ENCODE measurements around the gene OSBPL1A. TPM values are rescaled to one million over a fixed set of nuclear protein-coding genes. Genes with fewer than 3 reads are reported as not detected.

Gene OSBPL1A
- total RNA-seq, 1 donor from 2014 or later, result 10.8 TPM

DNA sequence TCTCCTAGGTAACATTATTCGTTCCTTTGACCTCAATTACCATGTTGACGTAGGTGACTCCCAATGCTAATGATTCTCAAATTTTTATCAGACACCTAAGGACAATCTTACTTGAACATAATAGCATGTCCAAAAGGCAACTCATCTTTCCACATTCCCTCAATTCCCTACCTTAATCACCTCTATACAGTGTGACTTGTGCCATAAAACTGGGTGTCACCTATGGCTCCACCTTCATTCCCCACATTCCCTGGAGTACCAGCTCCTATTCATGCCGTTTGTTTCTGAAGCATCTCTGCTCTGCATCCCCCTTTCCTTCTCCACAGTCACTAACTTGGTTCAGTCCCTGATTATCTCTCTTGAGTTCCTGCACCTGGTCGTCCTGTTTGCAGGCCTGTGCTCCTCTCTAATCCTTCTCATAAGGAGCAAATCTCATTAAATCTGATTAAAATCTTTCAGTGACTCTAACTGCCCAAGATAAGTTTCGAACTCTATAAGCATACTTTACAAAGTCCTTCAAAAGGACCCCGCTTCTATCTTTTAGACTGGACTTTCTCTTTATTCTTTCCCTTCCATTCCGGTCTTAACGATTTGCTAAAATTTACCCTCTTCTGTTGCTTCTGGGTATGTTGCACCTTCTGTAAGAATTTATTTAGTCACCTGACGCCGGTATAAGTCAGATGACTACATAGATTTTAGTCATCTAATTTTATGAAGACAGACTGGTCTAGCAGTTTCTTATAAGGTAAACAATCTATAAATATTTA lies 128.7 kb downstream of the OSBPL1A start:
- no peak for DNase-seq (ENCODE audit: low read depth in 2 of 2)

DNA sequence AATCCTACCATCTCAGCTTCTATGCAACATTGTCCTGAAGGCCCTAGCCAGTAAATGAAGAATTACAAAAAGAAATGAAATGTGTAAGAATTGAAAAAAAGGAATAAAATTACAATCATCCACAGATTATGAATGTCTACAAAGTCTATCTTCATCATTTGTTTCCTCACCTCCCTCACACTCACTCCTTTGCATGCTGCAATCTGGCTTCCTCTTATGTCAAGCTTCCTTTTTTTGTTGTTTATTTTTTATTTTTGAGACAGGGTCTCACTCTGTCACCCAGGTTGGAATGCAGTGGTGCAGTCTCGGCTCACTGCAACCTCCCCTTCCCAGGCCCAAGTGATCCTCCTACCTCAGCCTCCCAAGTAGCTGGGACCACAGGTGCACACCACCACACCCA lies 129.7 kb downstream of the OSBPL1A start:
- no peak for DNase-seq (ENCODE audit: low read depth in 2 of 2)

DNA sequence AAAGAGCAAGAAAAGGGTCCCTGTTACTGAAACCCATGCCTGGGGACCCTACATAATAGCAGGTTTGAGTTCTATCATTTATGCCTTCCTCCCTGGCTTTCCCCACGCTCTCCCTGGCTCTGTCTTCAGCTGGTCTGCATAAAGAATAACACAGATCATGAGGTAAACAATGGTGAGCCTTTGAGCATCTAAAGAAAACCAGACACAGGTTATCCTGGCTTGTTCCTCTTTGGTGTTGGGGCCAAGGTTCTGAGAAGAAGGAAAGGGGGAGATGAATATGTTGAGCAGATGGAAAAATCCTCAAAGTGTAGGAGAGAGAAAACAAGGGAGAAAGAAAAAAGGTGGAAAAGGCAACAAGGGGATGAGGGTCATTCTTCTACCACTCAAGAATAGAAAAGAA lies 131.5 kb downstream of the OSBPL1A start:
- no peak for DNase-seq (ENCODE audit: low read depth in 2 of 2)

DNA sequence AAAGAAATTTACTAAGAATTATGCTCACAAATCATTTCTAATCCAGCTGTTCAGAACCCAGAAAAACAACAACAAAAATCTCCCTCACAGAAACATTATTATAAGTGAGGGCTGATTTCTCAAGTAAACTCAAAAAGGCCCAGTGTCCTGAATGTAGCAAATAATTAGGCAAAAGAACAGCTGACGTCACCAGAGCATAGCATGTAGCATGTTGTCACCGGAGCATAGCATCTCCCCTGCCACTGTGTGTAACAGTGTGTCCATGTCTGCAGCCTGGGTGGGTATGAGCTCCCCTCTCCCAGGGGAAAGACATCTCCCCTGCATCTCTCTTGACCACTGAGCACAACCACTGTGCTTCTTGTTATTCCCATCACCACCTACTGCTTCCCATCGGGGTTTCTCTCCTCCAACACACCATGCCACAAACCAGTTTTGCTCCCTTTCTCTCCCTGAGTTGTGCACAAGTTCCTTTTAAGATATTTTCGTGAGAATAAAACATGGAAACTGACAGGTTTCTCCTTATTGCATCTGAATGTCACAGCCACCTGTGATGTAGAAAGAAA lies 132.0 kb downstream of the OSBPL1A start:
- no peak for DNase-seq (ENCODE audit: low read depth in 2 of 2)

DNA sequence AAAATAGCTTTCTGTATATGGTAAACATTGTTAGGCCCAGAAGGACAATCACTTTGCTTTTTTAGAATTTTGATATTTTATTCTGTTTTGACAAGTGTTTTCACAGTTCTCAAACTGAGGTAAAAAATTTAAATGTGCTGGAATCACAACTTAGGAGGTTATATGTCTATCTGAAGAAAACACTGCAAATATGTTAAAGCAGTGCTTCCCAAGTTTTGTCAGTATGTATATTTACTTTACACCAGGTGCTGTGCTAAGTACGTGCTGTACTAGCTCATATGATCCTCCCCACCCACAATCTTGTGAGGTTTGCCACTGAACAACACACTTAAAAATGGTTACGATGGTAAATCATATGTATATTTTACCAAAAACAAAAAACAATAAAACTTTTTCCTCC lies 134.6 kb downstream of the OSBPL1A start:
- no peak for DNase-seq (ENCODE audit: low read depth in 2 of 2)

DNA sequence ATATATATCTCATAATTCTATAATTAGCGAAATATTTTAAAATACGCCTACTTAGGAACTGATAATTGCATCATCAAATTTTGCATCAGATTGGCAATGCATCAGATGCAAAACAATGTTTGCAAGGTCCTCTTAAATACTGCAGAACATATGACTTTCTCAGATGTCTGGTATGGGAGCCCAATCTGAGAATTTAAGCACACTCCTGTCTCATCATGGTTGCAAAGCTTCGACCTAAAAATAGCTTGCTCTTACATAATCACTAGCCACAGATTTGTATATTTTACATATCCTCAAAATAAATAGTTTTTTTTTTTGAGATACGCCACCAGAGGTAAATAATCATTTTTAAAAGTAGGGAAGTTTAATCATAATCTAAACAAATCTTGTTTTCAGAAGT lies 135.5 kb downstream of the OSBPL1A start:
- no peak for DNase-seq (ENCODE audit: low read depth in 2 of 2)

DNA sequence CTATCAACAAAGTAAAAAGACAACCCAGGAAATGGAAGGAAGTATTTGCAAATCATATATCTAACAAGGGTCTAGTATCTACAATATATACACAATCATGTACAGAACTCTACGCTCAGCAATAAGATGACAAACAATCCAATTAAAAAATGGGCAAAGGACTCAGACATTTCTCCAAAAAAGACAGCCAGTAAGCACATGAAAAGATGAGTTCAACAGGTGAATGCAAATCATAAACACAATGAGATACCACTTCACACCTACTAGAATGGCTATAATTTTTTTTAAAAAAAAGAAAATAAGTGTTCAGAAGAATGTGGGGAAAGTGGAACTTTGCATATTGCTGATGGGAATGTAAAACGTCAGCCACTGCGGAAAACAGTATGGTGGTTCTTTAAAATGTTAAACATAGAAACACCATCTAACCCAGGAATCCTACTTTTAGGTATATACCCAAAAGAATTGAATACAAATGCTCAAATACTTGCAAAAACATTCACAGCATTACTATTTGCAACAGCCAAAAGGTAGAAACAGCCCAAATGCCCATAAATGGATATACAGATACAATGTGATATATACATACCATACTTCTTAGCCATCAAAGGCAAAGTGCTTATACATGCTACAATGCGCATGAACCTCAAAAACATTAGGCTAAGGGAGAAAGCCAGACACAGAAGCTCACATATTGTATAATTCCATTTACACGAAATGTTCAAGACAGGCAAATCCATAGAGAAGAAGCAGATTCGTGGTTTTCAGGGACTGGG lies 137.6 kb downstream of the OSBPL1A start:
- DNase-seq (ENCODE audit: low read depth in 2 of 2), result no peak

DNA sequence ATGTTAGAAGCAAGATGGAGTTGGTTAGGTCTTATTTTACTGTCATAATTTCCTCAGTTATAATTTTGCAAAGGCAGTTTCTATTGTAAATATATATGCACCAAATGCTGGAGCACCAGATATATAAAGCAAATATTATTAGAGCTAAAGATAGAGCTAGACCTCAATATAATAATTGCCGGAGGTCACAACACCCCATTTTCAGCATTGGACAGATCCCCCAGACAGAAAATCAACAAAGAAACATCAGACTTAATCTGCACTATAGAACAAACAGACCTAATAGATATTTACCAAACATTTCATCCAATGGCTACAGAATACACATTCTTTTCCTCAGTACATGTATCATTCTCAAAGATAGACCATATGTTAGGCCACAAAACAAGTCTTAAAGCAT lies 143.6 kb downstream of the OSBPL1A start:
- no peak for DNase-seq (ENCODE audit: low read depth in 2 of 2)

DNA sequence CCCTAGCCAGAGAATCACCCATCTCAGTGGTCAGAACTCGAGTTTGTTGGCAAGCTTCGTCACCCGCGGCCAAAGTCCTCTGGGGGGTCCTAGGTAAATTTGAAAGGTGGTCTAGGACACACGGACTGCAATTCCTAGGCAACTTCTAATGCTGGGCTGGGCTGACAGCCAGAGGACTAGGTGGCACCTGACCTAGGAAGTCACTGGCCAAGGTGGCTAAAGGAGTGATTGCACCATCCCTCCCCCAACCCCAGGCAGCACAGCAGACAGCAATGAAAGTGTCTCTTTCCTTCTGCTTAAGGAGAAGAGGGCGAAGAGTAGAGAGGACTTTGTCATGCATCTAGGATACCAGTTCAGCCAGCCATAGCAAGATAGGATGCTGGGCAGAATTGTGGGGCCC lies 147.9 kb downstream of the OSBPL1A start:
- no peak for DNase-seq (ENCODE audit: low read depth in 2 of 2)

DNA sequence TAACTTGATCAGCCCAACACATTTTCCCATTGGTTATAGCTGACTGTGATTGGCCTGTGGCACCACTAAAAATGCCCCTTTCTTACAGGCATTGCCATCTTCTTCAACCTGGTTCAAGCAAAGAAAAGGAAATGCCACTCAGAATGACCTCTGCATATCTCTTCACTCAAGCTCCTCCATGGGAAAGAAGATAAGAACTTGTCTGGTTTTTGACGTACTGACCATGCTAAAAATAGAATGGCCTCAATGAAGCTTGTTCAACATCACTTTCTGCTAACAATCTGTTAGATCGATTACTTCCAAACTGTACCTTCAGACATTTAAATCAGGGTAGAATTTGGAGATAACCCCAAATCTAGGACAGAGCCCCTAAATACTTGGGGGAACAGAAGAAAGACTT lies 149.3 kb downstream of the OSBPL1A start:
- no peak for DNase-seq (ENCODE audit: low read depth in 2 of 2)

DNA sequence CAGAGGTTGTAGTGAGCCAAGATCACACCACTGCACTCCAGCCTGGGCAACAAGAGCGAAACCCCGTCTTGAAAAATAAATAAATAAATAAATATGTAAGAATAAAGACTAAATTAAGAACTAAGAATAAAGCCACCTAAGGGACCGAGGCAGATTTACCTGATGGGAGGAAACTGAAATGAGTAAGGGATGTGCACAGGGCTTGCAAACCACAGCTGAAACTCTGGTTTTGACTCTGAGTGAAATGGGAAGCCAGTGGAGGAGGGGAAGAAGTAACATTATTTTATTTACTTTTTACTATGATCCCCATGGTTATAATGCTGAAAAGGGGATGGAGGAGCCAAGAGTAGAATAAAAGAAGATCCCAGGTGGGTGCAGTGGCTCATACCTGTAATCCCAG lies 151.5 kb downstream of the OSBPL1A start:
- DNase-seq (ENCODE audit: low read depth in 2 of 2), result no peak

DNA sequence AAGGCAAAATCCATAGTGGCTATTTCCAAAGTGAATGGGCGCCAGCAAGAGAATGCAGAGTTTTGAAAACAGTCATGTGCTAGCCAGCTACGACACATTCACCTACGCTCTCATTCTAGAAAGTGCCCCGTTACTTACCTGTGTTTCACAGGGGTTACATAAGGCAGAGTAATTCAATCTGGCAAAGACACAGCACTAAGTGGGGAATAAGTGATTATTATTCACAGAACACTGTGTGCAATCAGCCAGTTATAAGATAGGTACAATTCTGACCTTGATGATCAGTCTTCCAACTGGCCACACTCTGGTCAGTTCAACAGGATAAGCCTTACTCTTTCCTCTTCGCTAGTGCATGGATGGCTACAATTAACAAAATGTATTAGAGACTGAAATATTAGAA lies 152.9 kb downstream of the OSBPL1A start:
- DNase-seq (ENCODE audit: low read depth in 2 of 2), result no peak

DNA sequence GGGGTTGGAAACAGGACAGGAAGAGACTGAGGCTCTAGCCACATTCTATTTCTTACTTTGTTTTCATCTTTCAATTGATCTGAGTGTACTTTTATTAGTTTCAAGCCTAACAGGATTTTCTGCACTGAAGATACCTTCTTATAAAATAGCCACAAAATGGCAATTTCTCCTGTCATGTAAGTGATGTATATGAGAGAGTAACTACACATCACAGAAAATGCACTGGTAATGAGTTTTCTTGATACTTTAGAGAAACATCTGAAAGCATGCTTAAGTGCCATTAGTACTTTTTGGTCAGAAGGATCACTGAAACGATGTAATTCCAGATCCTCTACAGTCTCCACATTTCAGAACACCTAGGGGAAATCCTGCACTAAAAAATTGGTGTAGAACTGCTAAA lies 153.9 kb downstream of the OSBPL1A start:
- DNase-seq (ENCODE audit: low read depth in 2 of 2), result no peak

DNA sequence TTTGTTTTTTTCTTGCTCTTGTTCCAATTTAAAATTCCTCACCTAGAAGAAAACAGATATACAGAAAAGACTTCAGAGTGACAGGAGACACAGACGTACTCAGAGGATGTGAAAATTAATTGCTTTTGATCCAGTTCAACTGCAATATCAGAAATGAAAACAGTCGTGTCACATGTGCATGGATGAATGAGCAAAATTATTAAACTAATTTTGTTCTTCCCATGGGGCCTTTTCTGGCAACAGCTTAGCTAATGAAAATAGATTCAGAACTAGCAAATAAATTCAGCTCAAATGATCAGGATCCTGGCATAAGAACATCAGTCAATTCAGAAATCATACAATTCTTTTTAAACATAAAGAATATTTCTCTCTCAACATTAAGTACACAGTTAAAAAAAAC lies 158.3 kb downstream of the OSBPL1A start:
- no peak for DNase-seq (ENCODE audit: low read depth in 2 of 2)

DNA sequence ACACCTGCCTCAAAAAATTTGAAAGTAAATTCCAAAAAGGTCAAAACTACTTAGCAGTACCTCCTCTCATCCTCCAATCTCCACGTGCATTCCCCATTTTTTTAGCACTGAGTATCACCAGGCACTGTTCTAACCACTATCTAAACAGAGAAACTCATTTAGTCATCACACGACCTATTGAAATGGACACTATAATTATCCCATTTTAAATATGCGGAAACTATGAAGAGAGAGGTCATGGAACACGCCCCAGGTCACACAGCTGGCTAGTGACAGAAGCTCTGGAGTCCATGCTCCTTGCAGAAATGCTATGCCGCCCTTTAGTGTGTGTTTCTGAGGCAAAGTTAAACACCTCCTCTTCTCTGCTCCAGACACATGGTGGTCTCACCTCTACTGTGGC lies 159.2 kb downstream of the OSBPL1A start:
- peak in 1 of 2 donors; percentile 22 for DNase-seq (ENCODE audit: low read depth in 2 of 2)

DNA sequence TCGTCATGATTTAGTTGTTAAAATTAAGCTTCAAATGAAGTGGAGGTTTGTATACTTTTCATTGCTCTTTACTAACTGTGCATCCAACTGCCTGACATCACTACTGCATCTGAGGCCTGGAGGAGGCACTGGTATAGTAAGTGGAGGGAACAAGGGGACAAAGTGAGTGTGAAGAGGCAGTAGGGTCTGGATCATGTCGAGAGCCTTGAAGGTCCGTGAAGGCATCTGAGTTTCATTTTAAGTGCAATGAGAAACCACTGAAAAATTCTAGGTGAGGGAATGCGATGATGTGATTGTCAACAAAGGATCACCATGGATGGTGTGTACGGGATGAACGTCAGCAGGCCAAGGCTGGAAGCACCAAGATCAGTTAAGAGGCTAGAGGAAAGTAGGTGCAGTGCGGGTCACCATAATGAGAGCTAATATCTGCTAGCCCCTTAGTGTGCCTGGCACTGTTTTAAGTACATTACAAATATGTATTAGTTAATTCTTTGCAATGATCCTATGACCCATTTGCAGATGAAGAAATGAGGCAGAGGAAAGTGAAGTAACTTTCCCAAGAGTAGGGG lies 162.7 kb downstream of the OSBPL1A start:
- no peak for DNase-seq (ENCODE audit: low read depth in 2 of 2)

DNA sequence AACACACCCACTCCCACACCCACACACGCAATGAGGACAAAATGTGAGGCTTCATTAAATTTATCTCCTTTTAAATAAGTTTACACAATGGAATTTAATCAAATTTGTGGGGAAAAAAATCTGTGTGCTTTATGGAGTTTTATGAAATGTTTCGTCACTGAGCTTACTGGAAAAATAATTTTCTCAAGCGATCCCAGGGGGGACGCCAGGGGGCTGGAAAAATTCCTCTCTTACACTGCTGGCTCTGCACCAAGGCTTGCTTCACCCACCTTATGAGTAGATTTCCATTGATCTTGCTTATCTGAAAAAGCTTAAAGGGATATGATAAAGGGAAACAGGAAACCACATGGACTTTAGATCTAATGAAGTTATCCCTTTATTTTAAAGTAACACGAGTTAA lies 163.3 kb downstream of the OSBPL1A start:
- peak; percentile 17 to 24 for DNase-seq (ENCODE audit: low read depth in 2 of 2)

DNA sequence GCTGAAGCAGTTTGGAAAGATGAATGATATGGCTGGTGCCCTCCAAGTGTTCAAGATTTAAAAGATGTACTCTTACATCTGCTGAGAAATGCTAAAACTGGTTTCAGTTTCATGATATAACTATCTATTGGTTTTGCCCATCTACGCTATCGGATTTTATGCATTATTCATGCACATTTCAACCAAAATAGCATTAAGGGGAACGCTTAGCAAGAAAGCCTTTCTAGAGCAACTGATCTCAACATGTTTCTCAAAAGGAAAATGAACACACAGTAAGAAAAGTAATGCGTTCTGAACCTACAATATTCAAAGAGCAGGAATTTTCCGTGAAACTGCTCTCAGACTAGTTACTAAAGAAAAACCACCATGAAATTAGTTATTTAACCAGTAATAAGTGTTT lies 164.8 kb downstream of the OSBPL1A start:
- no peak for DNase-seq (ENCODE audit: low read depth in 2 of 2)

DNA sequence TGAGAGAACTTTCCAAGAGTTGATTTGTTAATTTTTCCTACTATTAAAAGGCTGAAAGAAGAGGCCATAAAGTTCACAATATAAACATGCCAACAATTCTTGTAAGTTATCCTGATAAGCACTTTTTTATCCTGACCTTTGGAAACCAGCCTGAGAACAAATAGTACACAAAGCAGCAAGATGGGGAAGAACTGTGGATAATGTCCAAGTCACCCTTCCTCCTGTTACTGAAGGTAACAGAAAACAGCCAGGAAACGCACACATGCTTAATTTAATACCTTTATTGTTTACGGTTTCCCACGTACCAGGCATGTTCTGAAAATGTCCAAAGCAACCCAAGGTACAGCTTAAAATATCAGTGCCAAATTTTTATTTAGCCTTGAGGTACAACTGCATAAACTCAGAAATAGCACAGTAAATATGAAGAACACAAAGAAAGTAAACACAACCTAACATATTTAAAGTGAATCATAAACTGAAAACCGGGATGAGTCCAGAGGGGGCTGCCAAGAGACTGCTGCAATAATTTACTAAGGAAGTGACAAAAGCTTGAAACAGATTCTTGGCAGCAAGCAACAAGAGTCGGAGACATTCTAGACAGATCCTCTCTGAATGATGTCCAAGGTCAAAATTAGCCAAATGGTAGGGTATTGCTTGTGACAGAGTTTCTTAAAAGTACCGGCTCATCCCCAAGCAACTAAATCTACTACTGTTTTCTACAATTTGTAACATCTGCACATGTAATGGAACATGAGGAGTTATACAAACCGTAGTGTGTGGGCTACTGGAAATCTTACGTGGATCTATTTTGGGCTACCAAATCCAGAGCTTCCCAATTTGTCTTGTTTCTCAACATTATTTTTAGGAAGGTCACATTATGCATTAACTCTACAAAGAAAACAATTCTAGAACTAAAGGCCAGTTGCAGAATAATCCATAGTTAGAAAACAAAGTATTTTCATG lies 165.6 kb downstream of the OSBPL1A start:
- DNase-seq (ENCODE audit: low read depth in 2 of 2), result peak in 1 of 2 donors; percentile 53

DNA sequence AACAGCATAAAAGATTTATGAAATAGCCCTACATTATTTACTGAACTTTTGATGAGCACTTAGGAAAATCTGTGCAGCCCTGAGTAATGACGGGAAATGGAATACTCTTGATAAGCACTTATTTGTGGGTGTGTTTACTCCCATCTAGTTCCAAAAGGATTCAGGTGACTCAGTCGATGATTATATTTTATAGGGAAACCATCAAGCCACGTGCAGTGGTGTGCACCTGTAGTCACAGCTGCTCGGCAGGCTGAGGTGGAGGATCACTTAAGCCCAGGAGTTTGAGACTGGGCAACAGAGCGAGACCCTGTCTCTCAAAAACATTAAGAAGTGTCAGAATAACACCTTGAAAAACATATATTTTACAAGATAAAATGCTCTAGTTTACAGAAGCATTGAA lies 166.9 kb downstream of the OSBPL1A start:
- no peak for DNase-seq (ENCODE audit: low read depth in 2 of 2)

DNA sequence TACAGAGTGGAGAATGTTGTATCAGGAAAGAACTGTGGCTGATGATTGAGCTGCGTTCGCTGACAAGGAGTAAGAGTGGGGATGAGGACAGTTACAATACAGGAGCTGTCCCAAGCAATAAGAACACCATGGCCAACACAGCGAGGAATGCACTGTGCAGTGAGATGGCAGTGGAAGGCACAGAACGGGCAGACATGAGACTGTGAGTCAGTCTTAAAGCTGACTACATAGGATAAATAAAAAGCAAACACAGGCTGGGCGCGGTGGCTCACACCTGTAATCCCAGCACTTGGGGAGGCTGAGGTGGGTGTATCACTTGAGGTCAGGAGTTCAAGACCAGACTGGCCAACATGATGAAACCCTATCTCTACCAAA lies 169.0 kb downstream of the OSBPL1A start:
- DNase-seq (ENCODE audit: low read depth in 2 of 2), result no peak

All from dermis microvascular lymphatic vessel endothelial cell (primary cell).